ENCODE data around the gene SMIM45.

The SMIM45 gene

DNA sequence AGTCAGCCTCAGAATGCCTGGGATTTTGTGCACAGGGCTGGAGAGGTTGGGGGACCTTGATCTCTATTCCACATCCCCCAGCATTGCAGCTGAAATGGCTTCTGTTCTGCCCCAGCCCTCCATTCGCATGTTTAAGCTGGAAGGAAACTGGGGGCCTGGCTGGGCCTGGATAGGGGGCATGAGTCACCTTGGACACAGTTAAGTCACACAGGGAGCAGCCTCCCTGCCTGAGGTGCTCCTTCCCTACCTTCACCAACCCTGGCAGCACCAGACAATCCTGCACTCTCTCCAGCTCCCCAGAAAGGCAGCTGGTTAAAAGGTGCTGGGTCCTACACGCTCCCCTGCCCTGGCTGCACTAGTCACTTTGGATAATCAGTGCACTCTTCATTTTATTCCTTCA, 763 bp downstream of the SMIM45 start:
- H3K27me3 ChIP-seq (ENCODE audit: insufficient read depth, low read depth, low read length): no peaks in the 10 kb centered on the region
- TF ChIP-seq SMC3 (conservative IDR thresholded peaks at IDR 0.05; ENCODE audit: poor library complexity) (no peak), POLR2AphosphoS5 (IDR thresholded peaks at IDR 0.05) (no peak), RAD21 (conservative IDR thresholded peaks at IDR 0.05) (no peak), EP300 (conservative IDR thresholded peaks at IDR 0.05; ENCODE audit: poor library complexity, severe bottlenecking) (no peak), MXI1 (conservative IDR thresholded peaks at IDR 0.05; ENCODE audit: poor library complexity, severe bottlenecking) (no peak), EZH2 (IDR thresholded peaks at IDR 0.05; ENCODE audit: borderline replicate concordance, insufficient read depth, low read length, poor library complexity, severe bottlenecking) (no peak), TAF1 (IDR thresholded peaks at IDR 0.05; ENCODE audit: low read depth) (no peak)
- TF ChIP-seq, protein P1, sequence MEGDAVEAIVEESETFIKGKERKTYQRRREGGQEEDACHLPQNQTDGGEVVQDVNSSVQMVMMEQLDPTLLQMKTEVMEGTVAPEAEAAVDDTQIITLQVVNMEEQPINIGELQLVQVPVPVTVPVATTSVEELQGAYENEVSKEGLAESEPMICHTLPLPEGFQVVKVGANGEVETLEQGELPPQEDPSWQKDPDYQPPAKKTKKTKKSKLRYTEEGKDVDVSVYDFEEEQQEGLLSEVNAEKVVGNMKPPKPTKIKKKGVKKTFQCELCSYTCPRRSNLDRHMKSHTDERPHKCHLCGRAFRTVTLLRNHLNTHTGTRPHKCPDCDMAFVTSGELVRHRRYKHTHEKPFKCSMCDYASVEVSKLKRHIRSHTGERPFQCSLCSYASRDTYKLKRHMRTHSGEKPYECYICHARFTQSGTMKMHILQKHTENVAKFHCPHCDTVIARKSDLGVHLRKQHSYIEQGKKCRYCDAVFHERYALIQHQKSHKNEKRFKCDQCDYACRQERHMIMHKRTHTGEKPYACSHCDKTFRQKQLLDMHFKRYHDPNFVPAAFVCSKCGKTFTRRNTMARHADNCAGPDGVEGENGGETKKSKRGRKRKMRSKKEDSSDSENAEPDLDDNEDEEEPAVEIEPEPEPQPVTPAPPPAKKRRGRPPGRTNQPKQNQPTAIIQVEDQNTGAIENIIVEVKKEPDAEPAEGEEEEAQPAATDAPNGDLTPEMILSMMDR (IDR thresholded peaks at IDR 0.05; ENCODE audit: poor library complexity, severe bottlenecking): no peak
- TF ChIP-seq, protein P2, sequence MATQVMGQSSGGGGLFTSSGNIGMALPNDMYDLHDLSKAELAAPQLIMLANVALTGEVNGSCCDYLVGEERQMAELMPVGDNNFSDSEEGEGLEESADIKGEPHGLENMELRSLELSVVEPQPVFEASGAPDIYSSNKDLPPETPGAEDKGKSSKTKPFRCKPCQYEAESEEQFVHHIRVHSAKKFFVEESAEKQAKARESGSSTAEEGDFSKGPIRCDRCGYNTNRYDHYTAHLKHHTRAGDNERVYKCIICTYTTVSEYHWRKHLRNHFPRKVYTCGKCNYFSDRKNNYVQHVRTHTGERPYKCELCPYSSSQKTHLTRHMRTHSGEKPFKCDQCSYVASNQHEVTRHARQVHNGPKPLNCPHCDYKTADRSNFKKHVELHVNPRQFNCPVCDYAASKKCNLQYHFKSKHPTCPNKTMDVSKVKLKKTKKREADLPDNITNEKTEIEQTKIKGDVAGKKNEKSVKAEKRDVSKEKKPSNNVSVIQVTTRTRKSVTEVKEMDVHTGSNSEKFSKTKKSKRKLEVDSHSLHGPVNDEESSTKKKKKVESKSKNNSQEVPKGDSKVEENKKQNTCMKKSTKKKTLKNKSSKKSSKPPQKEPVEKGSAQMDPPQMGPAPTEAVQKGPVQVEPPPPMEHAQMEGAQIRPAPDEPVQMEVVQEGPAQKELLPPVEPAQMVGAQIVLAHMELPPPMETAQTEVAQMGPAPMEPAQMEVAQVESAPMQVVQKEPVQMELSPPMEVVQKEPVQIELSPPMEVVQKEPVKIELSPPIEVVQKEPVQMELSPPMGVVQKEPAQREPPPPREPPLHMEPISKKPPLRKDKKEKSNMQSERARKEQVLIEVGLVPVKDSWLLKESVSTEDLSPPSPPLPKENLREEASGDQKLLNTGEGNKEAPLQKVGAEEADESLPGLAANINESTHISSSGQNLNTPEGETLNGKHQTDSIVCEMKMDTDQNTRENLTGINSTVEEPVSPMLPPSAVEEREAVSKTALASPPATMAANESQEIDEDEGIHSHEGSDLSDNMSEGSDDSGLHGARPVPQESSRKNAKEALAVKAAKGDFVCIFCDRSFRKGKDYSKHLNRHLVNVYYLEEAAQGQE (IDR thresholded peaks at IDR 0.05; ENCODE audit: borderline replicate concordance): no peak
- no peaks in the 10 kb centered on the region for H3F3A ChIP-seq (ENCODE audit: insufficient read depth, low read length, poor library complexity, severe bottlenecking)
- no peaks in the 10 kb centered on the region for H4K20me1 ChIP-seq (ENCODE audit: insufficient read depth)
- peak overlapping the region; percentile 97 for H3K27ac ChIP-seq (ENCODE audit: low read length)
- no peaks in the 10 kb centered on the region for H3K9me2 ChIP-seq (ENCODE audit: insufficient read depth, low read length)
- H3K4me2 ChIP-seq (ENCODE audit: low read length): peak overlapping the region; percentile 57
- no peaks in the 10 kb centered on the region for H3K79me2 ChIP-seq (replicated peaks; ENCODE audit: insufficient read depth, low read length)
- peak overlapping the region; percentile 17 for H2AFZ ChIP-seq (ENCODE audit: low read depth, low read length)
- peak overlapping the region; percentile 60 for H3K4me3 ChIP-seq (ENCODE audit: low read length)
- H3K9ac ChIP-seq (ENCODE audit: low read length): peak overlapping the region; percentile 73
- H3K36me3 ChIP-seq (ENCODE audit: insufficient read depth, low read length): no peaks in the 10 kb centered on the region
- no peaks in the 10 kb centered on the region for H3K9me3 ChIP-seq (ENCODE audit: low read length)

GRCh38 chr22:41957941-41958556, 6.1 kb downstream of the SMIM45 start:
- Histone ChIP-seq H2AFZ (ENCODE audit: low read depth, low read length) (no peak overlapping the region), H3F3A (ENCODE audit: insufficient read depth, low read length, poor library complexity, severe bottlenecking) (no peaks in the 10 kb centered on the region), H3K36me3 (ENCODE audit: insufficient read depth, low read length) (no peaks in the 10 kb centered on the region), H4K20me1 (ENCODE audit: insufficient read depth) (no peaks in the 10 kb centered on the region), H3K9me3 (ENCODE audit: low read length) (no peaks in the 10 kb centered on the region), H3K27ac (ENCODE audit: low read length) (no peak overlapping the region), H3K9me2 (ENCODE audit: insufficient read depth, low read length) (no peaks in the 10 kb centered on the region), H3K9ac (ENCODE audit: low read length) (no peak overlapping the region), H3K79me2 (replicated peaks; ENCODE audit: insufficient read depth, low read length) (no peaks in the 10 kb centered on the region), H3K4me2 (ENCODE audit: low read length) (no peak overlapping the region), H3K4me3 (ENCODE audit: low read length) (no peak overlapping the region), H3K27me3 (ENCODE audit: insufficient read depth, low read depth, low read length) (no peaks in the 10 kb centered on the region)
- no peak for TF ChIP-seq SMC3 (conservative IDR thresholded peaks at IDR 0.05; ENCODE audit: poor library complexity)
- no peak for TF ChIP-seq POLR2AphosphoS5 (IDR thresholded peaks at IDR 0.05)
- no peak for TF ChIP-seq RAD21 (conservative IDR thresholded peaks at IDR 0.05)
- TF ChIP-seq, protein P1 (IDR thresholded peaks at IDR 0.05; ENCODE audit: poor library complexity, severe bottlenecking): no peak
- no peak for TF ChIP-seq EZH2 (IDR thresholded peaks at IDR 0.05; ENCODE audit: borderline replicate concordance, insufficient read depth, low read length, poor library complexity, severe bottlenecking)
- TF ChIP-seq EP300 (conservative IDR thresholded peaks at IDR 0.05; ENCODE audit: poor library complexity, severe bottlenecking): no peak
- TF ChIP-seq, protein P2 (IDR thresholded peaks at IDR 0.05; ENCODE audit: borderline replicate concordance): no peak
- no peak for TF ChIP-seq TAF1 (IDR thresholded peaks at IDR 0.05; ENCODE audit: low read depth)
- TF ChIP-seq MXI1 (conservative IDR thresholded peaks at IDR 0.05; ENCODE audit: poor library complexity, severe bottlenecking): no peak

All from neural cell (in vitro differentiated cells).